ENCODE measurements around the gene MAPK4. TPM values are rescaled to one million over a fixed set of nuclear protein-coding genes. Genes with fewer than 3 reads are reported as not detected.
"Not testable (repeated sequence)": the region's sequence is repeated elsewhere in the genome, so short reads cannot be mapped to it uniquely, and the experiment has no call there.

Gene MAPK4
- total RNA-seq, 6 experiments from 2014 or later = not detected

- H3K36me3 Mint-ChIP-seq (ENCODE audit: low read depth) = no peaks in the 10 kb centered on the region
- H3K27me3 Mint-ChIP-seq (ENCODE audit: insufficient read depth) = peaks cover 2% of the 10 kb centered on the region
- no peak for TF ChIP-seq CTCF (IDR thresholded peaks at IDR 0.05)
- no peak for DNase-seq
- no peak overlapping the region for H3K4me3 Mint-ChIP-seq
- no peak overlapping the region for H3K27ac Mint-ChIP-seq
- H3K9me3 Mint-ChIP-seq = peaks cover 20% of the 10 kb centered on the region
- no peaks in the 10 kb centered on the region for H3K4me1 Mint-ChIP-seq (ENCODE audit: low read depth)
Observed at GRCh38 chr18:50569930-50570329, 10.0 kb downstream of the MAPK4 start.

- Mint-ChIP-seq H3K4me3 (no peak overlapping the region), H3K27ac (no peak overlapping the region), H3K36me3 (ENCODE audit: low read depth) (no peaks in the 10 kb centered on the region), H3K9me3 (peaks cover 25% of the 10 kb centered on the region), H3K4me1 (ENCODE audit: low read depth) (no peaks in the 10 kb centered on the region), H3K27me3 (ENCODE audit: insufficient read depth) (no peaks in the 10 kb centered on the region; the same call in 1 of the 2 replicates)
- TF ChIP-seq CTCF (IDR thresholded peaks at IDR 0.05) = no peak
- DNase-seq = no peak
Observed at GRCh38 chr18:50571606-50572005, 11.7 kb downstream of the MAPK4 start.

GRCh38 chr18:50573196-50573595, 13.3 kb downstream of the MAPK4 start:
- not testable (repeated sequence) for H3K36me3 Mint-ChIP-seq (ENCODE audit: low read depth); H3K4me3 Mint-ChIP-seq; H3K27me3 Mint-ChIP-seq (ENCODE audit: insufficient read depth); H3K27ac Mint-ChIP-seq; DNase-seq; H3K4me1 Mint-ChIP-seq (ENCODE audit: low read depth)
- peaks cover 26% of the 10 kb centered on the region for H3K9me3 Mint-ChIP-seq

GRCh38 chr18:50573679-50574078, 13.8 kb downstream of the MAPK4 start:
- H3K27me3 Mint-ChIP-seq (ENCODE audit: insufficient read depth) = no peaks in the 10 kb centered on the region; the same call in 1 of the 2 replicates
- no peak for DNase-seq
- TF ChIP-seq CTCF (IDR thresholded peaks at IDR 0.05) = peak; percentile 33; the same call in 1 of the 2 replicates
- H3K9me3 Mint-ChIP-seq = peaks cover 30% of the 10 kb centered on the region
- no peaks in the 10 kb centered on the region for H3K36me3 Mint-ChIP-seq (ENCODE audit: low read depth)
- no peak overlapping the region for H3K27ac Mint-ChIP-seq
- no peak overlapping the region for H3K4me3 Mint-ChIP-seq
- no peaks in the 10 kb centered on the region for H3K4me1 Mint-ChIP-seq (ENCODE audit: low read depth)

- DNase-seq = no peak
- H3K36me3 Mint-ChIP-seq (ENCODE audit: low read depth) = no peaks in the 10 kb centered on the region
- peaks cover 29% of the 10 kb centered on the region for H3K9me3 Mint-ChIP-seq
- H3K27ac Mint-ChIP-seq = no peak overlapping the region
- no peaks in the 10 kb centered on the region for H3K4me1 Mint-ChIP-seq (ENCODE audit: low read depth)
- H3K4me3 Mint-ChIP-seq = no peak overlapping the region
- H3K27me3 Mint-ChIP-seq (ENCODE audit: insufficient read depth) = no peaks in the 10 kb centered on the region; the same call in 1 of the 2 replicates
- TF ChIP-seq CTCF (IDR thresholded peaks at IDR 0.05) = no peak
Observed at GRCh38 chr18:50578030-50578429, 18.1 kb downstream of the MAPK4 start.

- Mint-ChIP-seq H3K9me3 (peaks cover 31% of the 10 kb centered on the region), H3K4me3 (no peak overlapping the region), H3K27ac (no peak overlapping the region), H3K27me3 (ENCODE audit: insufficient read depth) (no peaks in the 10 kb centered on the region; the same call in 1 of the 2 replicates), H3K4me1 (ENCODE audit: low read depth) (no peaks in the 10 kb centered on the region), H3K36me3 (ENCODE audit: low read depth) (no peaks in the 10 kb centered on the region)
- TF ChIP-seq CTCF (IDR thresholded peaks at IDR 0.05) = no peak
- no peak for DNase-seq
Observed at GRCh38 chr18:50578651-50579050, 18.8 kb downstream of the MAPK4 start.

Measured in HFFc6 (cell line).